H1 (cell line): Measurements from ENCODE around the gene CAB39L. TPM values are rescaled to one million over a fixed set of nuclear protein-coding genes. Genes with fewer than 3 reads are reported as not detected.

ENCODE experiments used
- EZH2 ChIP-seq: fragments of 200-600 bp; sonication (generic); IDR thresholded peaks from 2 replicates; pipeline ENCODE4 v1.7.1; 2012; ENCODE audit warnings: low read depth, mild to moderate bottlenecking, moderate library complexity, low read length, inconsistent platforms; ENCODE audit not compliant: severe bottlenecking
- JUND ChIP-seq: IDR thresholded peaks from 2 replicates; pipeline ENCODE4 v1.6.1; 2011; ENCODE audit warnings: mild to moderate bottlenecking, improper control_type of control experiment, low read length
- NANOG ChIP-seq: IDR thresholded peaks from 2 replicates; pipeline ENCODE4 v1.6.1; 2011; ENCODE audit warnings: low read length, low read depth, mild to moderate bottlenecking, inconsistent platforms; ENCODE audit not compliant: insufficient read depth, poor library complexity, severe bottlenecking
- PHF8 ChIP-seq: fragments of 200-600 bp; sonication (generic); conservative IDR thresholded peaks from 2 replicates; pipeline ENCODE4 v1.7.1; 2012; ENCODE audit warnings: low read depth, mild to moderate bottlenecking, inconsistent platforms, low read length, moderate library complexity
- POLR2A ChIP-seq, 2 experiments: IDR thresholded peaks; 1 replicate in 1 of 2; 2 replicates in 1 of 2; pipeline ENCODE4 v1.6.1; 2011; ENCODE audit warnings: low read depth in 2 of 2, low read length in 2 of 2, mild to moderate bottlenecking in 2 of 2; ENCODE audit errors: control extremely low read depth in 1 of 2
- SIN3A ChIP-seq, 2 experiments: IDR thresholded peaks in 1 of 2; conservative IDR thresholded peaks in 1 of 2; 2 replicates each; pipeline ENCODE4 v1.6.1; 2011 to 2012; ENCODE audit warnings: low read length in 2 of 2, improper control_type of control experiment in 1 of 2, low read depth in 1 of 2, mild to moderate bottlenecking in 1 of 2
- SP2 ChIP-seq: IDR thresholded peaks from 2 replicates; pipeline ENCODE4 v1.6.1; 2012; ENCODE audit warnings: mild to moderate bottlenecking, low read length, inconsistent platforms
- SP4 ChIP-seq: IDR thresholded peaks from 2 replicates; pipeline ENCODE4 v1.6.1; 2012; ENCODE audit warnings: low read length, inconsistent platforms
- TAF7 ChIP-seq: optimal IDR thresholded peaks from 2 replicates; pipeline ENCODE3; 2011; ENCODE audit warnings: low read depth, mild to moderate bottlenecking, inconsistent platforms, low read length, moderate library complexity, borderline replicate concordance
- polyA plus RNA-seq, 7 experiments: library from polyadenylated mRNA; depleted of rRNA in 3 of 7; stranded (reverse) in 5 of 7; unstranded in 2 of 7; fragments of >200 nt in 5 of 7; fragments of 200-250 nt in 2 of 7; gene quantifications; 1 replicate in 5 of 7; 2 replicates in 1 of 7; 4 replicates in 1 of 7; pipeline versions ENCODE4 v1.2.1 to v1.2.3, GENCODE V29; 2011 to 2013; ENCODE audit warnings: missing spikeins in 2 of 7, mixed read lengths in 2 of 7
- total RNA-seq: library from RNA; stranded (reverse); fragmentation: NEBNext Ultra II Directional; extraction: Animal tissue kit (Norgen Biotek cat#: 25700); gene quantifications from 2 replicates; pipeline ENCODE4 v1.2.1, GENCODE V29; 2021
- TF ChIP-seq, protein P1 (sequence below): fragments of 300-600 bp; sonication (generic); IDR thresholded peaks from 2 replicates; pipeline ENCODE4 v1.7.1; 2012; ENCODE audit warnings: low read length, moderate library complexity, mild to moderate bottlenecking, inconsistent platforms; ENCODE audit not compliant: insufficient replicate concordance

Gene CAB39L
- total and polyA plus RNA-seq, 2 of the 8 experiments (the other 6 are each of a cell fraction or from before 2014, with no cell fraction given) = 2.5 to 4.8 TPM

DNA sequence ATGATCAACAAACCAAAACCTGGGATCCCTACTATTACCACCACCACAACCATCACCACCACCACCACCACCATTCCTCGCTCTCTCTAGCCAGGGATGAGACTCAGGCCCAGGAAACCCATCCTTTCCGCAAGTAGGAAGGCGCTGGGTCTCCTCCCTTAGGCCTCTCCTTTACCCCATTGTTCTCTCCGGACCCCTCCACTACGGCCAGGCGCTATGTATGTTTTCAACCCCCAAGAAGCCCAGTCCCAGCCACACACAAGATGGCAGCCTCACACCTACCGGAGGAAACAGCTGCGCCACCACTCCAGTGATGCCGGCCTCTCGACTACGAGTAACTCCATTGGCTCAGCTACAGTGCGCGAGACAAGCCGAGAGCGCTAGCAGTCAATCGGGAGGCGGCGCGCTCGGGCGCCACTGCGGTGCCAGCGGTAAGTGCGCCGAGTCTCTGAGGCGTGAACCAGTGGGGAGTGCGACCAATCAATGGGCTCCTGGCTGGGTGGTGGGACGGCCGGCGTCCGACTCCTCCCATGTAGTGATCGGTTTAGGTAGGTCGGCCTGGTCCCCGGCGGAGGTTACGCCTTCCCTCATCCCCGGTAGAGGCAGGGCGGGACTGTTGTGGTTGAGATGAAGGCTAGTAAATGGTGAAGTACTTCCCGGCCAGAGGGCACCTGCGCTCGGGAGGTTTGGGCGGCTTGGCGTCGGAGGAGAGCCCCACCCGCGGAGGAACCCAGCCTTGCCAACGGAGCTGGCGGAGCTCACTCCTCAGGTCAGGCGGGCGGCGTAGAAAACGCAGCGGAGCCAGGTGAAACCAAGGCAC is at the start of gene CAB39L, which contains the start of gene SETDB2 (continued):
- TF ChIP-seq PHF8 (peak; percentile 85), SP4 (peak; percentile 54; the same call in 1 of the 2 replicates), EZH2 (no peak), JUND (no peak), NANOG (no peak), SP2 (no peak), POLR2A (IDR thresholded peaks at IDR 0.05; ENCODE audit: control extremely low read depth in 1 of 2, low read depth in 2 of 2, low read length in 2 of 2) (peak; percentile 90 to 96), TAF7 (peak; percentile 84), SIN3A (conservative IDR thresholded peaks at IDR 0.05 in 1 of 2, IDR thresholded peaks at IDR 0.05 in 1 of 2; ENCODE audit: low read depth in 1 of 2, low read length in 2 of 2) (peak; percentile 56 to 62; a peak in 2 of 4 replicates)
- TF ChIP-seq, protein P1, sequence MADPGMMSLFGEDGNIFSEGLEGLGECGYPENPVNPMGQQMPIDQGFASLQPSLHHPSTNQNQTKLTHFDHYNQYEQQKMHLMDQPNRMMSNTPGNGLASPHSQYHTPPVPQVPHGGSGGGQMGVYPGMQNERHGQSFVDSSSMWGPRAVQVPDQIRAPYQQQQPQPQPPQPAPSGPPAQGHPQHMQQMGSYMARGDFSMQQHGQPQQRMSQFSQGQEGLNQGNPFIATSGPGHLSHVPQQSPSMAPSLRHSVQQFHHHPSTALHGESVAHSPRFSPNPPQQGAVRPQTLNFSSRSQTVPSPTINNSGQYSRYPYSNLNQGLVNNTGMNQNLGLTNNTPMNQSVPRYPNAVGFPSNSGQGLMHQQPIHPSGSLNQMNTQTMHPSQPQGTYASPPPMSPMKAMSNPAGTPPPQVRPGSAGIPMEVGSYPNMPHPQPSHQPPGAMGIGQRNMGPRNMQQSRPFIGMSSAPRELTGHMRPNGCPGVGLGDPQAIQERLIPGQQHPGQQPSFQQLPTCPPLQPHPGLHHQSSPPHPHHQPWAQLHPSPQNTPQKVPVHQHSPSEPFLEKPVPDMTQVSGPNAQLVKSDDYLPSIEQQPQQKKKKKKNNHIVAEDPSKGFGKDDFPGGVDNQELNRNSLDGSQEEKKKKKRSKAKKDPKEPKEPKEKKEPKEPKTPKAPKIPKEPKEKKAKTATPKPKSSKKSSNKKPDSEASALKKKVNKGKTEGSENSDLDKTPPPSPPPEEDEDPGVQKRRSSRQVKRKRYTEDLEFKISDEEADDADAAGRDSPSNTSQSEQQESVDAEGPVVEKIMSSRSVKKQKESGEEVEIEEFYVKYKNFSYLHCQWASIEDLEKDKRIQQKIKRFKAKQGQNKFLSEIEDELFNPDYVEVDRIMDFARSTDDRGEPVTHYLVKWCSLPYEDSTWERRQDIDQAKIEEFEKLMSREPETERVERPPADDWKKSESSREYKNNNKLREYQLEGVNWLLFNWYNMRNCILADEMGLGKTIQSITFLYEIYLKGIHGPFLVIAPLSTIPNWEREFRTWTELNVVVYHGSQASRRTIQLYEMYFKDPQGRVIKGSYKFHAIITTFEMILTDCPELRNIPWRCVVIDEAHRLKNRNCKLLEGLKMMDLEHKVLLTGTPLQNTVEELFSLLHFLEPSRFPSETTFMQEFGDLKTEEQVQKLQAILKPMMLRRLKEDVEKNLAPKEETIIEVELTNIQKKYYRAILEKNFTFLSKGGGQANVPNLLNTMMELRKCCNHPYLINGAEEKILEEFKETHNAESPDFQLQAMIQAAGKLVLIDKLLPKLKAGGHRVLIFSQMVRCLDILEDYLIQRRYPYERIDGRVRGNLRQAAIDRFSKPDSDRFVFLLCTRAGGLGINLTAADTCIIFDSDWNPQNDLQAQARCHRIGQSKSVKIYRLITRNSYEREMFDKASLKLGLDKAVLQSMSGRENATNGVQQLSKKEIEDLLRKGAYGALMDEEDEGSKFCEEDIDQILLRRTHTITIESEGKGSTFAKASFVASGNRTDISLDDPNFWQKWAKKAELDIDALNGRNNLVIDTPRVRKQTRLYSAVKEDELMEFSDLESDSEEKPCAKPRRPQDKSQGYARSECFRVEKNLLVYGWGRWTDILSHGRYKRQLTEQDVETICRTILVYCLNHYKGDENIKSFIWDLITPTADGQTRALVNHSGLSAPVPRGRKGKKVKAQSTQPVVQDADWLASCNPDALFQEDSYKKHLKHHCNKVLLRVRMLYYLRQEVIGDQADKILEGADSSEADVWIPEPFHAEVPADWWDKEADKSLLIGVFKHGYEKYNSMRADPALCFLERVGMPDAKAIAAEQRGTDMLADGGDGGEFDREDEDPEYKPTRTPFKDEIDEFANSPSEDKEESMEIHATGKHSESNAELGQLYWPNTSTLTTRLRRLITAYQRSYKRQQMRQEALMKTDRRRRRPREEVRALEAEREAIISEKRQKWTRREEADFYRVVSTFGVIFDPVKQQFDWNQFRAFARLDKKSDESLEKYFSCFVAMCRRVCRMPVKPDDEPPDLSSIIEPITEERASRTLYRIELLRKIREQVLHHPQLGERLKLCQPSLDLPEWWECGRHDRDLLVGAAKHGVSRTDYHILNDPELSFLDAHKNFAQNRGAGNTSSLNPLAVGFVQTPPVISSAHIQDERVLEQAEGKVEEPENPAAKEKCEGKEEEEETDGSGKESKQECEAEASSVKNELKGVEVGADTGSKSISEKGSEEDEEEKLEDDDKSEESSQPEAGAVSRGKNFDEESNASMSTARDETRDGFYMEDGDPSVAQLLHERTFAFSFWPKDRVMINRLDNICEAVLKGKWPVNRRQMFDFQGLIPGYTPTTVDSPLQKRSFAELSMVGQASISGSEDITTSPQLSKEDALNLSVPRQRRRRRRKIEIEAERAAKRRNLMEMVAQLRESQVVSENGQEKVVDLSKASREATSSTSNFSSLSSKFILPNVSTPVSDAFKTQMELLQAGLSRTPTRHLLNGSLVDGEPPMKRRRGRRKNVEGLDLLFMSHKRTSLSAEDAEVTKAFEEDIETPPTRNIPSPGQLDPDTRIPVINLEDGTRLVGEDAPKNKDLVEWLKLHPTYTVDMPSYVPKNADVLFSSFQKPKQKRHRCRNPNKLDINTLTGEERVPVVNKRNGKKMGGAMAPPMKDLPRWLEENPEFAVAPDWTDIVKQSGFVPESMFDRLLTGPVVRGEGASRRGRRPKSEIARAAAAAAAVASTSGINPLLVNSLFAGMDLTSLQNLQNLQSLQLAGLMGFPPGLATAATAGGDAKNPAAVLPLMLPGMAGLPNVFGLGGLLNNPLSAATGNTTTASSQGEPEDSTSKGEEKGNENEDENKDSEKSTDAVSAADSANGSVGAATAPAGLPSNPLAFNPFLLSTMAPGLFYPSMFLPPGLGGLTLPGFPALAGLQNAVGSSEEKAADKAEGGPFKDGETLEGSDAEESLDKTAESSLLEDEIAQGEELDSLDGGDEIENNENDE = no peak
